K562 (cell line): ENCODE data around the gene MFSD12. TPM values are rescaled to one million over a fixed set of nuclear protein-coding genes. Genes with fewer than 3 reads are reported as not detected.

ENCODE experiments used
- CBFB ChIP-seq: sonication (generic); formaldehyde crosslinking; IDR thresholded peaks from 2 replicates; pipeline ENCODE4 v1.4.0; 2020; ENCODE audit warnings: mild to moderate bottlenecking, missing genetic modification reagents
- CBX5 ChIP-seq: IDR thresholded peaks from 2 replicates; pipeline ENCODE4 v1.6.1; 2014; ENCODE audit warnings: low read depth, borderline replicate concordance
- GABPB1 ChIP-seq: sonication (generic); formaldehyde crosslinking; IDR thresholded peaks from 2 replicates; pipeline ENCODE4 v1.8.0; 2022; ENCODE audit warnings: mild to moderate bottlenecking, missing genetic modification reagents
- JUND ChIP-seq, 2 experiments: IDR thresholded peaks; 2 replicates in 1 of 2; 3 replicates in 1 of 2; pipeline ENCODE4 v1.6.1; 2011; ENCODE audit warnings: borderline replicate concordance in 2 of 2, low read depth in 2 of 2, low read length in 2 of 2, improper control_type of control experiment in 1 of 2, missing biosample characterization in 1 of 2, missing genetic modification characterization in 1 of 2, missing genetic modification reagents in 1 of 2
- MEF2A ChIP-seq: IDR thresholded peaks from 2 replicates; pipeline ENCODE4 v1.6.1; 2011; ENCODE audit warnings: low read depth, mild to moderate bottlenecking, low read length, moderate library complexity; ENCODE audit not compliant: control insufficient read depth
- MYC ChIP-seq, 2 experiments: fragments of 250-450 bp in 1 of 2; sonication (Bioruptor Pico) in 1 of 2; IDR thresholded peaks; 2 replicates each; pipeline versions ENCODE4 v1.5.1 to v1.6.1; 2012 to 2021; ENCODE audit warnings: low read depth in 2 of 2, borderline replicate concordance in 1 of 2, improper control_type of control experiment in 1 of 2, low read length in 1 of 2, mild to moderate bottlenecking in 1 of 2, moderate library complexity in 1 of 2
- POLR2A ChIP-seq: fragments of 450-650 bp; conservative IDR thresholded peaks from 2 replicates; pipeline ENCODE4 v1.6.1; 2016
- POLR2AphosphoS2 ChIP-seq: IDR thresholded peaks from 2 replicates; pipeline ENCODE4 v1.6.1; 2012; ENCODE audit warnings: low read length, improper control_type of control experiment
- STAT5A ChIP-seq: IDR thresholded peaks from 2 replicates; pipeline ENCODE4 v1.6.1; 2012; ENCODE audit warnings: low read length, inconsistent platforms, borderline replicate concordance
- WHSC1 ChIP-seq: IDR thresholded peaks from one replicate; pipeline ENCODE4 v1.6.1; 2012; ENCODE audit warnings: low read length, control low read depth, inconsistent platforms
- ZBTB5 ChIP-seq: fragments of 450-650 bp; IDR thresholded peaks from 2 replicates; pipeline ENCODE4 v1.6.1; 2017; ENCODE audit warnings: antibody characterized with exemption
- ZFP36 ChIP-seq: fragments of 150-350 bp; IDR thresholded peaks from 2 replicates; pipeline ENCODE4 v1.6.1; 2018; ENCODE audit warnings: low read length, low read depth; ENCODE audit not compliant: partially characterized antibody
- ZNF253 ChIP-seq: fragments of 250-450 bp; sonication (Bioruptor Pico); conservative IDR thresholded peaks from 2 replicates; pipeline ENCODE4 v1.6.1; 2021; ENCODE audit warnings: mild to moderate bottlenecking
- ZNF324 ChIP-seq: fragments of 250-450 bp; sonication (Bioruptor Pico); IDR thresholded peaks from 2 replicates; pipeline ENCODE4 v1.4.0; 2020; ENCODE audit warnings: mild to moderate bottlenecking
- polyA plus RNA-seq, 8 experiments: library from polyadenylated mRNA; depleted of rRNA in 4 of 8; stranded (reverse) in 5 of 8; unstranded in 3 of 8; fragments of >200 nt; fragmentation: Nextera tagmentation in 2 of 8; fragmentation: Illumina TruSeq in 1 of 8; extraction: Ambion mirVana in 2 of 8; extraction: Trizol in 1 of 8; gene quantifications; 2 replicates each; pipeline versions ENCODE4 v1.2.1 to v1.2.3, GENCODE V29; 2011 to 2014; ENCODE audit warnings: inconsistent platforms in 1 of 8, missing spikeins in 1 of 8
- total RNA-seq, 7 experiments: library from RNA; depleted of rRNA in 6 of 7; stranded (reverse); fragments of >200 nt in 6 of 7; fragmentation: Illumina TruSeq in 2 of 7; extraction: Trizol in 2 of 7; gene quantifications; 2 replicates each; pipeline versions ENCODE4 v1.2.1 to v1.2.3, GENCODE V29; 2011 to 2021; ENCODE audit warnings: low replicate concordance in 1 of 7
- TF ChIP-seq, protein P1 (sequence below): fragments of 450-650 bp; formaldehyde crosslinking; IDR thresholded peaks from 2 replicates; pipeline ENCODE4 v1.4.0; 2020; ENCODE audit warnings: mild to moderate bottlenecking, moderate library complexity
- TF ChIP-seq, protein P2 (sequence below): fragments of 450-650 bp; IDR thresholded peaks from 2 replicates; pipeline ENCODE4 v1.6.1; 2016
- TF ChIP-seq, protein P3 (sequence below): sonication (generic); formaldehyde crosslinking; IDR thresholded peaks from 2 replicates; pipeline ENCODE4 v1.8.0; 2022; ENCODE audit warnings: missing genetic modification reagents, mild to moderate bottlenecking, borderline replicate concordance

MFSD12 gene
- total and polyA plus RNA-seq, 9 of the 15 experiments (the other 6 are each of a cell fraction or from before 2014, with no cell fraction given): 0.69 to 112 (median 31.8) TPM

DNA sequence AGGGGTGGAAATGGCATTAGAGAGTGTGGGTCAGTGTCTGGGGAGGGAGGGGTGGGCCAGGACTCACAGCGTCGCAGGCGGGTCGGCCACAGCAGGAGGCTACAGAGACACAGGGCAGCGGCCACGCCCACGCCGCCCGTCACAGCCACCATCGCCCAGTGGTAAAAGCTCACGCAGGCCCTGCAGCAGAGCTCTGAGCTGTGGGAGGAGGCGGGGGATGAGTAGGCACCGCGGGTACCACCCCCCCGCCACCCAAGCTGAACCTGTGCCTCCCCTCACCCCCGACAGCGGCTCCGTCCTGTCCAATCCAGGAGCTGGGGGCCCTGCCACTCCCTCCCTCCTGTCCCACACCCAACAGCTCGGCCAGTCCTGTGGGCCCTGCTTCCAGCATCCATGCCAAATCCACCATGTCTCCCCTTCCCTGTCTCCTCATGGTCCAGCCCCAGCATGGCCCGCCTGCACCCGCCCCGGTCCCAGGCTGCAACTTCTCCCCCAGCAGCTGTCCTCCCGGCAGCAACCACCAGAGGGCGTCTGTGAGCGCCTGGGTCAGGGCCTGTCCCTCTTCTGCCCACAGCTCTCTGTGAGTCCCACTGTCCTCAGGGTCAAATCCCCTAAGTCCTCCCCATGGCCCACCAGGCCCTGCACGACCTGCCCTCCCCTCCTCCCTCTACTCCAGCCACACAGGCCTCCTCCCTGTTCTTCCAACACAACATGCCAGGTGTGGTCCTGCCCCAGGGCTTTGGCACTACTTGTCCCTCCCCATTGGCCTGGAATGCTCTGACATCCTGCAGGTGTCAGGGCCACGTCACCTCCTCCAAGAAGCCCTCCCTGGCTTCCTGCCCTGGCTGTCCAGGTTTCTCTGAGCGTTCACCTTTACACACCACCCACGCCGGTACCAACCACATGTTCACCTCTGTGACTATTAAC lies 12.4 kb downstream of the MFSD12 start (continued):
- TF ChIP-seq, protein P1, sequence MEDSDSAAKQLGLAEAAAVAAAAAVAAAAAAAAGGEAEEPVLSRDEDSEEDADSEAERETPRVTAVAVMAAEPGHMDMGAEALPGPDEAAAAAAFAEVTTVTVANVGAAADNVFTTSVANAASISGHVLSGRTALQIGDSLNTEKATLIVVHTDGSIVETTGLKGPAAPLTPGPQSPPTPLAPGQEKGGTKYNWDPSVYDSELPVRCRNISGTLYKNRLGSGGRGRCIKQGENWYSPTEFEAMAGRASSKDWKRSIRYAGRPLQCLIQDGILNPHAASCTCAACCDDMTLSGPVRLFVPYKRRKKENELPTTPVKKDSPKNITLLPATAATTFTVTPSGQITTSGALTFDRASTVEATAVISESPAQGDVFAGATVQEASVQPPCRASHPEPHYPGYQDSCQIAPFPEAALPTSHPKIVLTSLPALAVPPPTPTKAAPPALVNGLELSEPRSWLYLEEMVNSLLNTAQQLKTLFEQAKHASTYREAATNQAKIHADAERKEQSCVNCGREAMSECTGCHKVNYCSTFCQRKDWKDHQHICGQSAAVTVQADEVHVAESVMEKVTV (CRISPR knock-in tag): peak; percentile 61; the same call in 1 of the 2 replicates
- no peak for TF ChIP-seq ZNF253 (CRISPR knock-in tag)
- no peak for TF ChIP-seq ZNF324 (CRISPR knock-in tag)
- peak; percentile 36 for TF ChIP-seq JUND (IDR thresholded peaks at IDR 0.05; ENCODE audit: borderline replicate concordance, low read depth, low read length)
- no peak for TF ChIP-seq JUND (tag; IDR thresholded peaks at IDR 0.05; ENCODE audit: borderline replicate concordance, low read depth, low read length)
- TF ChIP-seq CBX5: no peak
- no peak for TF ChIP-seq MEF2A
- TF ChIP-seq MYC (IDR thresholded peaks at IDR 0.05; ENCODE audit: low read depth, low read length): 0 out of 2 replicates have a peak, but pooled peaks have one; percentile 33
- TF ChIP-seq MYC (CRISPR knock-in tag; IDR thresholded peaks at IDR 0.05; ENCODE audit: borderline replicate concordance, low read depth): no peak
- no peak for TF ChIP-seq STAT5A
- TF ChIP-seq, protein P2, sequence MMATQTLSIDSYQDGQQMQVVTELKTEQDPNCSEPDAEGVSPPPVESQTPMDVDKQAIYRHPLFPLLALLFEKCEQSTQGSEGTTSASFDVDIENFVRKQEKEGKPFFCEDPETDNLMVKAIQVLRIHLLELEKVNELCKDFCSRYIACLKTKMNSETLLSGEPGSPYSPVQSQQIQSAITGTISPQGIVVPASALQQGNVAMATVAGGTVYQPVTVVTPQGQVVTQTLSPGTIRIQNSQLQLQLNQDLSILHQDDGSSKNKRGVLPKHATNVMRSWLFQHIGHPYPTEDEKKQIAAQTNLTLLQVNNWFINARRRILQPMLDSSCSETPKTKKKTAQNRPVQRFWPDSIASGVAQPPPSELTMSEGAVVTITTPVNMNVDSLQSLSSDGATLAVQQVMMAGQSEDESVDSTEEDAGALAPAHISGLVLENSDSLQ: peak; percentile 53
- peak; percentile 98 for TF ChIP-seq ZFP36
- no peak for TF ChIP-seq WHSC1
- TF ChIP-seq, protein P3, sequence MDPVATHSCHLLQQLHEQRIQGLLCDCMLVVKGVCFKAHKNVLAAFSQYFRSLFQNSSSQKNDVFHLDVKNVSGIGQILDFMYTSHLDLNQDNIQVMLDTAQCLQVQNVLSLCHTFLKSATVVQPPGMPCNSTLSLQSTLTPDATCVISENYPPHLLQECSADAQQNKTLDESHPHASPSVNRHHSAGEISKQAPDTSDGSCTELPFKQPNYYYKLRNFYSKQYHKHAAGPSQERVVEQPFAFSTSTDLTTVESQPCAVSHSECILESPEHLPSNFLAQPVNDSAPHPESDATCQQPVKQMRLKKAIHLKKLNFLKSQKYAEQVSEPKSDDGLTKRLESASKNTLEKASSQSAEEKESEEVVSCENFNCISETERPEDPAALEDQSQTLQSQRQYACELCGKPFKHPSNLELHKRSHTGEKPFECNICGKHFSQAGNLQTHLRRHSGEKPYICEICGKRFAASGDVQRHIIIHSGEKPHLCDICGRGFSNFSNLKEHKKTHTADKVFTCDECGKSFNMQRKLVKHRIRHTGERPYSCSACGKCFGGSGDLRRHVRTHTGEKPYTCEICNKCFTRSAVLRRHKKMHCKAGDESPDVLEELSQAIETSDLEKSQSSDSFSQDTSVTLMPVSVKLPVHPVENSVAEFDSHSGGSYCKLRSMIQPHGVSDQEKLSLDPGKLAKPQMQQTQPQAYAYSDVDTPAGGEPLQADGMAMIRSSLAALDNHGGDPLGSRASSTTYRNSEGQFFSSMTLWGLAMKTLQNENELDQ (CRISPR knock-in tag): no peak
- TF ChIP-seq POLR2A: no peak
- TF ChIP-seq CBFB: no peak
- TF ChIP-seq GABPB1: no peak
- TF ChIP-seq POLR2AphosphoS2: no peak
- TF ChIP-seq ZBTB5: no peak
